ENCODE results near the gene KCNMA1.

Gene KCNMA1

GRCh38 chr10:77114181-77114821 lies 523.3 kb downstream of the KCNMA1 start:
- Histone ChIP-seq H3K36me3 (ENCODE audit: control insufficient read depth, insufficient read depth, low read length) (no peaks in the 10 kb centered on the region), H3K4me1 (ENCODE audit: control insufficient read depth, insufficient read depth, low read length) (peaks cover 18% of the 10 kb centered on the region), H3K27ac (ENCODE audit: insufficient read depth, low read depth, low read length, poor library complexity, severe bottlenecking) (no peak overlapping the region), H3K9me3 (ENCODE audit: control insufficient read depth, low read length) (no peaks in the 10 kb centered on the region), H3K27me3 (ENCODE audit: control insufficient read depth, insufficient read depth, low read length, poor library complexity, severe bottlenecking) (peaks cover 15% of the 10 kb centered on the region), H3K4me3 (ENCODE audit: insufficient read depth, low read depth, low read length) (no peak overlapping the region)
- 7 to 9% methylated on average over 4 of the region's 4 CpGs for WGBS, 2 experiments

GRCh38 chr10:77111611-77112550 lies 525.7 kb downstream of the KCNMA1 start:
- Histone ChIP-seq H3K27ac (ENCODE audit: insufficient read depth, low read depth, low read length, poor library complexity, severe bottlenecking) (no peak overlapping the region), H3K9me3 (ENCODE audit: control insufficient read depth, low read length) (no peaks in the 10 kb centered on the region), H3K27me3 (ENCODE audit: control insufficient read depth, insufficient read depth, low read length, poor library complexity, severe bottlenecking) (peaks cover 7% of the 10 kb centered on the region), H3K4me3 (ENCODE audit: insufficient read depth, low read depth, low read length) (no peak overlapping the region), H3K36me3 (ENCODE audit: control insufficient read depth, insufficient read depth, low read length) (no peaks in the 10 kb centered on the region), H3K4me1 (ENCODE audit: control insufficient read depth, insufficient read depth, low read length) (peaks cover 15% of the 10 kb centered on the region)
- WGBS, 2 experiments = 47 to 50% methylated on average over 11 to 12 of the region's 12 CpGs

- WGBS, 2 experiments = 90 to 92% methylated on average over 4 of the region's 4 CpGs
- H3K36me3 ChIP-seq (ENCODE audit: control insufficient read depth, insufficient read depth, low read length) = no peaks in the 10 kb centered on the region
- no peaks in the 10 kb centered on the region for H3K9me3 ChIP-seq (ENCODE audit: control insufficient read depth, low read length)
- H3K4me1 ChIP-seq (ENCODE audit: control insufficient read depth, insufficient read depth, low read length) = peaks cover 15% of the 10 kb centered on the region
- no peak overlapping the region for H3K4me3 ChIP-seq (ENCODE audit: insufficient read depth, low read depth, low read length)
- H3K27ac ChIP-seq (ENCODE audit: insufficient read depth, low read depth, low read length, poor library complexity, severe bottlenecking) = no peak overlapping the region
- no peaks in the 10 kb centered on the region for H3K27me3 ChIP-seq (ENCODE audit: control insufficient read depth, insufficient read depth, low read length, poor library complexity, severe bottlenecking)
Measured at GRCh38 chr10:77110757-77111156, 526.9 kb downstream of the KCNMA1 start.

- no peaks in the 10 kb centered on the region for H3K36me3 ChIP-seq (ENCODE audit: control insufficient read depth, insufficient read depth, low read length)
- no peak overlapping the region for H3K27ac ChIP-seq (ENCODE audit: insufficient read depth, low read depth, low read length, poor library complexity, severe bottlenecking)
- no peaks in the 10 kb centered on the region for H3K27me3 ChIP-seq (ENCODE audit: control insufficient read depth, insufficient read depth, low read length, poor library complexity, severe bottlenecking)
- WGBS, 2 experiments = 60 to 64% methylated on average over 9 of the region's 9 CpGs
- no peak overlapping the region for H3K4me3 ChIP-seq (ENCODE audit: insufficient read depth, low read depth, low read length)
- H3K9me3 ChIP-seq (ENCODE audit: control insufficient read depth, low read length) = no peaks in the 10 kb centered on the region
- peaks cover 9% of the 10 kb centered on the region for H3K4me1 ChIP-seq (ENCODE audit: control insufficient read depth, insufficient read depth, low read length)
Measured at GRCh38 chr10:77109351-77109994, 528.1 kb downstream of the KCNMA1 start.

GRCh38 chr10:77106676-77107075 lies 530.9 kb downstream of the KCNMA1 start:
- no peaks in the 10 kb centered on the region for H3K27me3 ChIP-seq (ENCODE audit: control insufficient read depth, insufficient read depth, low read length, poor library complexity, severe bottlenecking)
- H3K4me3 ChIP-seq (ENCODE audit: insufficient read depth, low read depth, low read length) = no peak overlapping the region
- no peaks in the 10 kb centered on the region for H3K9me3 ChIP-seq (ENCODE audit: control insufficient read depth, low read length)
- WGBS, 2 experiments = 90 to 100% methylated on average over 3 of the region's 3 CpGs
- no peaks in the 10 kb centered on the region for H3K36me3 ChIP-seq (ENCODE audit: control insufficient read depth, insufficient read depth, low read length)
- H3K27ac ChIP-seq (ENCODE audit: insufficient read depth, low read depth, low read length, poor library complexity, severe bottlenecking) = no peak overlapping the region
- H3K4me1 ChIP-seq (ENCODE audit: control insufficient read depth, insufficient read depth, low read length) = peaks cover 5% of the 10 kb centered on the region

GRCh38 chr10:77105761-77106221 lies 531.8 kb downstream of the KCNMA1 start:
- WGBS, 2 experiments = 92 to 93% methylated on average over 5 of the region's 5 CpGs
- no peak overlapping the region for H3K27ac ChIP-seq (ENCODE audit: insufficient read depth, low read depth, low read length, poor library complexity, severe bottlenecking)

GRCh38 chr10:77104459-77104980 lies 533.1 kb downstream of the KCNMA1 start:
- Histone ChIP-seq H3K27ac (ENCODE audit: insufficient read depth, low read depth, low read length, poor library complexity, severe bottlenecking) (no peak overlapping the region), H3K9me3 (ENCODE audit: control insufficient read depth, low read length) (no peaks in the 10 kb centered on the region), H3K36me3 (ENCODE audit: control insufficient read depth, insufficient read depth, low read length) (no peaks in the 10 kb centered on the region), H3K4me1 (ENCODE audit: control insufficient read depth, insufficient read depth, low read length) (peaks cover 3% of the 10 kb centered on the region), H3K4me3 (ENCODE audit: insufficient read depth, low read depth, low read length) (no peak overlapping the region), H3K27me3 (ENCODE audit: control insufficient read depth, insufficient read depth, low read length, poor library complexity, severe bottlenecking) (no peaks in the 10 kb centered on the region)
- 83 to 90% methylated on average over 4 of the region's 4 CpGs for WGBS, 2 experiments

More at GRCh38 chr10:77105761-77106221, 531.8 kb downstream of the KCNMA1 start:
- Histone ChIP-seq H3K9me3 (ENCODE audit: control insufficient read depth, low read length) (no peaks in the 10 kb centered on the region), H3K36me3 (ENCODE audit: control insufficient read depth, insufficient read depth, low read length) (no peaks in the 10 kb centered on the region), H3K4me1 (ENCODE audit: control insufficient read depth, insufficient read depth, low read length) (peaks cover 5% of the 10 kb centered on the region), H3K4me3 (ENCODE audit: insufficient read depth, low read depth, low read length) (no peak overlapping the region), H3K27me3 (ENCODE audit: control insufficient read depth, insufficient read depth, low read length, poor library complexity, severe bottlenecking) (no peaks in the 10 kb centered on the region)

GRCh38 chr10:77103213-77103612 lies 534.4 kb downstream of the KCNMA1 start:
- Histone ChIP-seq H3K4me3 (ENCODE audit: insufficient read depth, low read depth, low read length) (no peak overlapping the region), H3K9me3 (ENCODE audit: control insufficient read depth, low read length) (no peaks in the 10 kb centered on the region), H3K27ac (ENCODE audit: insufficient read depth, low read depth, low read length, poor library complexity, severe bottlenecking) (no peak overlapping the region), H3K27me3 (ENCODE audit: control insufficient read depth, insufficient read depth, low read length, poor library complexity, severe bottlenecking) (no peaks in the 10 kb centered on the region), H3K36me3 (ENCODE audit: control insufficient read depth, insufficient read depth, low read length) (no peaks in the 10 kb centered on the region), H3K4me1 (ENCODE audit: control insufficient read depth, insufficient read depth, low read length) (no peaks in the 10 kb centered on the region)
- WGBS, 2 experiments = 86 to 94% methylated on average over 4 of the region's 4 CpGs

- Histone ChIP-seq H3K27me3 (ENCODE audit: control insufficient read depth, insufficient read depth, low read length, poor library complexity, severe bottlenecking) (no peaks in the 10 kb centered on the region), H3K4me1 (ENCODE audit: control insufficient read depth, insufficient read depth, low read length) (no peaks in the 10 kb centered on the region), H3K27ac (ENCODE audit: insufficient read depth, low read depth, low read length, poor library complexity, severe bottlenecking) (no peak overlapping the region), H3K36me3 (ENCODE audit: control insufficient read depth, insufficient read depth, low read length) (no peaks in the 10 kb centered on the region), H3K9me3 (ENCODE audit: control insufficient read depth, low read length) (no peaks in the 10 kb centered on the region), H3K4me3 (ENCODE audit: insufficient read depth, low read depth, low read length) (no peak overlapping the region)
- 92 to 96% methylated on average over 5 of the region's 5 CpGs for WGBS, 2 experiments
Measured at GRCh38 chr10:77101341-77101740, 536.3 kb downstream of the KCNMA1 start.

- H3K27me3 ChIP-seq (ENCODE audit: control insufficient read depth, insufficient read depth, low read length, poor library complexity, severe bottlenecking) = no peaks in the 10 kb centered on the region
- no peaks in the 10 kb centered on the region for H3K9me3 ChIP-seq (ENCODE audit: control insufficient read depth, low read length)
- no peaks in the 10 kb centered on the region for H3K36me3 ChIP-seq (ENCODE audit: control insufficient read depth, insufficient read depth, low read length)
- no peak overlapping the region for H3K27ac ChIP-seq (ENCODE audit: insufficient read depth, low read depth, low read length, poor library complexity, severe bottlenecking)
- no peaks in the 10 kb centered on the region for H3K4me1 ChIP-seq (ENCODE audit: control insufficient read depth, insufficient read depth, low read length)
- WGBS, 2 experiments = 89 to 93% methylated on average over 5 of the region's 5 CpGs
- H3K4me3 ChIP-seq (ENCODE audit: insufficient read depth, low read depth, low read length) = no peak overlapping the region
Measured at GRCh38 chr10:77099136-77099535, 538.5 kb downstream of the KCNMA1 start.

Data from ectodermal cell (in vitro differentiated cells).